GM21786 (cell line): ENCODE data around the gene SLC38A4.
"Not testable (repeated sequence)": the region's sequence is repeated elsewhere in the genome, so short reads cannot be mapped to it uniquely, and the experiment has no call there.

Experiments used
- ATAC-seq: cut with Tn5 transposase; IDR thresholded peaks from one replicate; pipeline ENCODE4 v1.9.1; 2021; ENCODE audit not compliant: unreplicated experiment

Gene SLC38A4, protein sequence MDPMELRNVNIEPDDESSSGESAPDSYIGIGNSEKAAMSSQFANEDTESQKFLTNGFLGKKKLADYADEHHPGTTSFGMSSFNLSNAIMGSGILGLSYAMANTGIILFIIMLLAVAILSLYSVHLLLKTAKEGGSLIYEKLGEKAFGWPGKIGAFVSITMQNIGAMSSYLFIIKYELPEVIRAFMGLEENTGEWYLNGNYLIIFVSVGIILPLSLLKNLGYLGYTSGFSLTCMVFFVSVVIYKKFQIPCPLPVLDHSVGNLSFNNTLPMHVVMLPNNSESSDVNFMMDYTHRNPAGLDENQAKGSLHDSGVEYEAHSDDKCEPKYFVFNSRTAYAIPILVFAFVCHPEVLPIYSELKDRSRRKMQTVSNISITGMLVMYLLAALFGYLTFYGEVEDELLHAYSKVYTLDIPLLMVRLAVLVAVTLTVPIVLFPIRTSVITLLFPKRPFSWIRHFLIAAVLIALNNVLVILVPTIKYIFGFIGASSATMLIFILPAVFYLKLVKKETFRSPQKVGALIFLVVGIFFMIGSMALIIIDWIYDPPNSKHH

DNA sequence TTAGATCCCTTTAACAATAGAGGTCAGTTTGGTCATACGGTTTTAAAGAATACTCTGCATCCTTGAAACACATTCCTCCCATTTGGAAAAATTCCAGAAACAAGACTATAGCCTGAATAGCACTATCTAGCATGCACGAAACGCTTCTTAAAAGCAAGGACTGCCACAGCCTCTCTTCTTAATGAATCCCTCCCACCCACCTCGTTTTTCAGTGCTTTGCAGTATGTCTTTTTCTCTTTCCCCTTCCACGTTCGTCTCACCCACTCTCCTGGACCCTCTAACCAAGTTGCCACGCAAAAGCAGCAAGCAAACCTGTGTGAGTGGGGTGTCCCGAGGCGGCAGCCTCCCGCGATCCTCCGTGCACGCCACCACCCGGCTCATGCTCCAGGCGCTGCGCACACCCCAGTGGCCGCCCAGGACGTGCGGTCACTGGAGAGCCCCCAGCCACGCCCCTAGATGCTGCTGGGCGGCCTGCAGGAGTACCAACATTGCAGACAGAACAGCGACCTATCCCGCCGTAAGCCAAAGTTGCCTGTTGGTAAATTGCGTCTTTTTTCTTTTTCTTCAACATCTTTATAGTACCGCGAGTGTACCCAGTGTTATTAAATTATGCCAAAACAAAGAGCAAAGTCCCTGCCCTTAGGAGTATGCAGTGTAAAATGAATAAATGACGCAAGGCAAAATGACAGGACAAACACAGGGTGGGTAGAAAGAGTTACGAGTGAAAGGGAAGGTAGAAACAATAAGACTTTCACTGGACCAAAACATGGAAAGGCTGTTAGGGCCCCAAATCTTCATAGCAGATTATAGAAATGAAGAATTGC is at the start of gene SLC38A4:
TSS of gene SLC38A4 (minus strand) at position 407 of the 824 bp plus-strand sequence. CDS start 32,926 bp downstream, outside the sequence.
- ATAC-seq, result no peak

DNA sequence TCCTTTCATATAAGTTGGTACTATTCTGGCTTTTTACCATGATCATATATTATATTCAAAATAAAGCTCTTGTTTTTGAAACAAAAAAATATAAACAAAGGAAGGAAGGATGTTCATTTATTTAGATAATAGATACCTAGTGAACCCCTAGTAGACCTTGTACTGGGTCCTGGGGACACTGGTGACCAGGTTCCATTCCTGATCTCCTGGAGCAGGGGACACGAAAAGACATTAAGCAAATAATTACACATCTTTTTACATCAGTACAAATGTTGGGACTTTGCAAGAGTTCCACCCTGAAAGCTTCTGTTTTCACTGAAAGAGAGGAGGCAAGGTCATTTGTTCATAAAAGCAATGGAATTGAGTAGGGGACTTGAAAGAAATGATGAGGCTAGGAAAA is 49.3 kb upstream of the SLC38A4 start:
- no peak for ATAC-seq

DNA sequence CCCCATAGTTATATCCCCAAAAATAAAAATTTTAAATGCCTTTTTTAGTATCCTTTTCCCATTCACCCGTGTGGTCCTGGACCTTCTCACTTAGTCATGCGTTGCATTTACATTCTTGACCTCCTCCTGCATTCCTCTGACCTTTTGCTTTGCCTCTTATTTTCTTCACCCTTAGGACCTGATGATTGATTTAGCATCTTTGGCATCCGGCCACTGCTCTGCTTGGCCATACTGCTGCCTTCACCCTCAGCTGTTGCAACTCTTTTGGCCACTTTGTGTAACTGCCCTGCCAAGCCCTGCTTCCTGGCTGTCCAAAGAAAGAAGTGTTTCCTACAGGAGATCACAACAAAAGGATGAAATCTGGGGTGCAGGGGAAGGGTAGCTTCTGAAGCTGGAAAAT is 48.8 kb upstream of the SLC38A4 start:
- no peak for ATAC-seq

DNA sequence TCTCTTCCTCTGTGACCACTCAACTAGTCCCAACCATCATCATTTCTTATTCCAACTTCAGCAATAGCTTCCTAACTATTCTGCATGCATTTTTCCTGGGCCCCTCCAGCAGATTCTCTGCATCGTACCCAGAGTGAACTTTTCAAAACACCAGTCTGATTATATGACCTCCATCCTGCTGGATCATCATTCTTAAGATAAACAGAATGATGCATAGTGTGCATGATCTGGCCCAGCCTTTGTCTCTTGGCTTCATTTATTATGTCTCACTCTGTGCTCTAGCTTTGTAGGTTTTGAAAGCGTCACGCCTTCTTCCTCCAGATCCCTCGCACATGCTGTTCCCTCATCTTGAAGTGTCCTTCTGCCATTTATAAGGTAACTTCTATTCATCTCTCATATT is 46.3 kb upstream of the SLC38A4 start:
- no peak for ATAC-seq

DNA sequence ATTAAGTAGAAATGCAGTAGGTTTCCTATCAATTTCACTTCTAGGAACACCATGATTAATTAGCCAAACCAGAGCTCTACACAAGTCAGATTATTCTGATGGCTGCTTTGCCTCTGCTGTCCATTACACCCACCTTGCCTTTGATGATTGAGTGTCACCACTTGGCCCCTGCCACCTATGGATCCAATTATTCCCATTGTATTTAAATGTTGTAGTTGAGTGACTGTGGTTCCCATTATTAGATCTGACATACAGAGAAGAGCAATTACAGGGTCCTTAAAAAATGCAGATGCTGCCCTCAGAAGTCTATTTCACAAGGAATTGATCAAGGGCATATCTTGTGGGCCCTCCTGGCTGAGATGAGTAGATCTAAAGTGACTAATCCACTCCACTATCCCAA is 39.5 kb upstream of the SLC38A4 start:
- ATAC-seq, result no peak

DNA sequence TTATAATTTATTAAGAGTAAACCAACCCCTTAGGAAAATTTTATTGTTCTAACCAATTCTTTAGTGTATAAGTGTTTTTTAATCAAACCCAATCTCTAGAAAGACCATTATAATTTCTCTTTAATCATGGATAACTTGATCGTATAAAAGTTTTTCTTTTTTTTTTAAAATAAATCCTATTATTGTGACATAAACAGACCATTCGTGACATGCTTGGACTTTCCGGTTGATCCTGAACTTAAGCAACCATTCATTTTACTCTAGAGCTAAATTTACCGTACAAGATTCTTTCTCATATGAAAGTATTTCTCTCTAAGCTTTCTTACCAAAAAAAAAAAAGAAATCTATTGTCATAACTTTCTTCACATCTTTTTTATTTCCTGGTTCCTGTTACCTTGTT is 32.6 kb upstream of the SLC38A4 start:
- no peak for ATAC-seq

DNA sequence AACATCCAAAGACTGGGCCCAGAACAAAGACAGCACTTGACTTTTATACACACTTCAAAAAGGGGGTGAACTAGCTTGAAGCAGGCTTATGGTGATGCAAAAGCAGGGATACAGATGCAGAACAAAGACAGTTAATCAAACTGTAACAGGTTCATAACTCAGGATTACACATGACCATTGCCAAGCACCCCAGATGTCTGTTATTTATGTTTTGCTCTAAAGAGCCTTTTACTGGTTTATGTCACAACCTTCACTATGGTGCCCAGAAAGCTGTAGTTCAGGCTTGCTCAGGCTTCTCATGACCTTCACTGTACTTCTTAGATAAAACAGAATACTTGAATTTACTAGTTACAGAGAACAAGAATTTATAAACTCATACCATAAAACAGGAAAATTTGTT is 31.7 kb upstream of the SLC38A4 start:
- no peak for ATAC-seq

DNA sequence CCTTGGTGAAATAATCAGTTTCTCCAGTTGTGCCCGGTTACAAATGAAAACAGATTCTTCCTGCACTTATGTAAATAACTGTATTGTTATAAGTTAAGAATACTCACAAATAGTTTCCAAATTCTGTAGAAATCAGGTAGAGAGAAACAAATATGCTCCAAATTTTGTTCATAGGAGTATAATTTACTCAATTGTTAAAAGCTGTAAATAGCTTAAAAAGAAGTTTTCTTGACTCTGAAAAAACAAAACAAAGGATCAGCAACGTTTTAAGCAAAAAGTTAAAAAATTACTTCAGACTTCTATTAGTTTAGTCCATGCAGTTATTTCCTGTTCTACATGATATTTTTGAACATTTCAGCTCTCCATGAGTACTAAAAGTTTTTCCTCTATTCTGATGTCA is 30.0 kb upstream of the SLC38A4 start:
- no peak for ATAC-seq

DNA sequence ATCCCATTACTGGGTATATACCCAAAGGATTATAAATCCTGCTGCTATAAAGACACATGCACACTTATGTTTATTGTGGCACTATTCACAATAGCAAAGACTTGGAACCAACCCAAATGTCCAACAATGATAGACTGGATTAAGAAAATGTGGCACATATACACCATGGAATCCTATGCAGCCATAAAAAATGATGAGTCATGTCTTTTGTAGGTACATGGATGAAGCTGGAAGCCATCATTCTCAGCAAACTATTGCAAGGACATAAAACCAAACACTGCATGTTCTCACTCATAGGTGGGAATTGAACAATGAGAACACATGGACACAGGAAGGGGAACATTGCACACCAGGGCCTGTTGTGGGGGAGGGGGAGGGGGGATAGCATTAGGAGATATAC is 28.4 kb upstream of the SLC38A4 start:
- ATAC-seq, result not testable (repeated sequence)

DNA sequence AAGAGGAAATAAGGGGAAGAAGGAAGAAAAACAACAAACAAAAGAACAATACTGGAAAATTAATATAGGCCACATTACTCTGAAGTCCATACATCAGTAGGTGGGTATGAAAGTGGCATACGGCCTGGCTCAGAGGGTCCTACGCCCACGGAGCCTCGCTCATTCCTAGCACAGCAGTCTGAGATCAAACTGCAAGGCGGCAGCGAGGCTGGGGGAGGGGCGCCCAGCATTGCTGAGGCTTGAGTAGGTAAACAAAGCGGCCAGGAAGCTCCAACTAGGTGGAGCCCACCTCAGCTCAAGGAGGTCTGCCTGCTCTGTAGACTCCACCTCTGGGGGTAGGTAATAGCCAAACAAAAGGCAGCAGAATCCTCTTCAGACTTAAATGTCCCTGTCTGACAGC is 23.0 kb upstream of the SLC38A4 start:
- not testable (repeated sequence) for ATAC-seq

DNA sequence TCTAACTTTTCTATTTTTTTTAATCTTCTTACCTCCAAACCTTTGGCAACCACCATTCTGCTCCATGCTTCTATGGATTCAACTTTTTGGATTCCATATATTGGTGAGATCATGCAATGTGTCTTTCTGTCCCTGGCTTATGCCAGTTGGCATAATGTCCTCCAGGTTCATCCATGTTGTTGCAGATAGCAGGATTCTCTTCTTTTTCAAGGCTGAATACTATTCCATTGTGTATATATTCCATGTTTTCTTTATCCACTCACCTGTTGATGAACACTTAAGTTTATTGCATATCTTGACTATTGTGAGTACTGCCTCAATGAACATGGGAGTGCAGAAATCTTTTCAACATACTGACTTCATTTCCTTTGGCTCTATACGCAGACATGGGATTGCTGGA is 21.2 kb upstream of the SLC38A4 start:
- ATAC-seq, result no peak

DNA sequence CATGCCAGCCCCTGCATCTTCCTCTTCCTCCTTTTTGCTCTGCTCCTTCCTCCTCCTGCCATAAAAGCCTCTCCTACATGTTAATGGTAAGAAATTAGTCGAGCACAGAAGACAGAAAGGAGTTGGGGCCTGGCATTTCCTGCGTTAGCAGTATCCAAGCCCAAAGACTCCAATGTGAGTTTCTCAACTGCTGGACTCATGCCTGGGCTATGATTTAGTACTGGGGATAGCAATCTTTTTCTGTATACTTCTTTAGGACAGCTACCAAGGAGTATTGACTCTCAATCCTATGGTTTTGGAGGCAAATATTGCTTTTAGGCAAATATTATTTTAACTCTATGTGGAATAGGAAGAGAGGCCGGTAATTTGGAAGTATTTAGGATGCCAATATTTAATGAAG is 18.0 kb upstream of the SLC38A4 start:
- no peak for ATAC-seq

DNA sequence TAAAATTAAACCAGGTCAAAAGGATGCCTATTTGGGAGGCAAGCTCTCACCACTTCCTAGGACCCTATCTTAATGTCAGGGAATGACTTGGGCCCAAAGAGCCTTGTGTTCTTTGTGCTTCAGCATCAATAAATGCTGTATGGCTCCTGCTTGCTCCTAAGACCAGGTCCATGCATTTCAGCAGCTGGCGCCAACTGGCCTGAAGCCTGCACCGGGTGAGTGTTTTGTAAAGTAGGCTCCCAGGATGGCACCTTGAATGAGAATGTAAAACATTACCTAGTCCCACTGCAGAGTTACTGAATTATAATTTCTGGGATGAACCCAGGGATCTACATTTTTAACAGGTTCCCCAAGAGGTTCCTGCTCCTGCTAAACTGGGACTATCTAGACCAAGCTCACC is 16.1 kb upstream of the SLC38A4 start:
- no peak for ATAC-seq

DNA sequence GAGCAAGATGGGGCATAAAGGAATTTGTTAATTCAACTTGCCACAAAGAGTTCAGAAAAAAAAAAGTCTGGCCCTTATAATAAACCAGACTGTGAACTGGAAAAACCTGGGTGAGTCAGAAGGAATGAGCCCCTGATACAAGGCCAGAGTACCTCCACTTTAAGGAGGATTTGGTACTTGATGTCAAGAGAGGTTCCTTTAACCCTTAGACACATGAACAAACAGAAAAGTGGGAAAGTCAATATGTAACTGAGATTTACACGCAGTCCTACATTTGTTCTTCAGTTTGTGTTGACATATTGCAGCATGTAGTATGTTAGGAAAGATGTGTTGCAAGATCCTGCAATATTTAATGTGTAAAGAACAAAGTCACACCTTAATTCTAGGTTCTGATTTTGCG is 14.2 kb upstream of the SLC38A4 start:
- ATAC-seq, result no peak

DNA sequence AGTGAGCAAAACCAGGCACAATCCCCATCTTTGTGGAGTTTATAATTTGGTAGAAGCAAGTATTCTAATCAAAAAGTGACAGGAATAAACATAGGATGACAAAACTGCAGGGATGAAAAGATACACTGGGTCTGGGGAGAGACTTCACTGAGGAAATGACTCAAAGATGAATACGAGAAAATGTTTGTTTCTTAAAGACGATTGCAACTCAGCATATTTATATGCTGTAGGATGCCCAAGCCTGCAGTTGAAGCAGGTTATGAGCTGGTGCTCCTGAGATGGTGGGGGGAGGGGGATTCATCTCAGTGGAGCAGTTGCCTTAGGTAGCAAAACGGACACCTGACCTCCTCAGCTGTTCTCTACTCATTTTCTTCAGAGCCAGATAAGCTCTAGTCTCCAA is 13.4 kb upstream of the SLC38A4 start:
- no peak for ATAC-seq

DNA sequence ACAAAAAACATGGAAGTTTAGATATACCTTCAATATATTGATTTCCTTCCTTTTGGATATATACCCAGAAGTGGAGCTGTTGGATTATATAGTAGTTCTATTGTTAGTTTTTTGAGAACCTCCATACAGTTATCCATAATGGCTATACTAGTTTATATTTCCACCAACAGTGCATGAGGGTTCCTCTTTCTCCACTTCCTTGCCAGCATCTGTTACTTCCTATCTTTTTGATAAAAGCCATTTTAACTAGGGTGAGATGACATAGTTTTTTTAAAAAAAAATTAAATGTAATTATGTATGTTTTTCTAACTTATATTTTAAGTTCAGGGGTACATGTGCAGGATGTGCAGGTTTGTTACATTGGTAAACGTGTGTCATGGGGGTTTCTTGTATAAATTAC is 10.0 kb upstream of the SLC38A4 start:
- ATAC-seq, result no peak

DNA sequence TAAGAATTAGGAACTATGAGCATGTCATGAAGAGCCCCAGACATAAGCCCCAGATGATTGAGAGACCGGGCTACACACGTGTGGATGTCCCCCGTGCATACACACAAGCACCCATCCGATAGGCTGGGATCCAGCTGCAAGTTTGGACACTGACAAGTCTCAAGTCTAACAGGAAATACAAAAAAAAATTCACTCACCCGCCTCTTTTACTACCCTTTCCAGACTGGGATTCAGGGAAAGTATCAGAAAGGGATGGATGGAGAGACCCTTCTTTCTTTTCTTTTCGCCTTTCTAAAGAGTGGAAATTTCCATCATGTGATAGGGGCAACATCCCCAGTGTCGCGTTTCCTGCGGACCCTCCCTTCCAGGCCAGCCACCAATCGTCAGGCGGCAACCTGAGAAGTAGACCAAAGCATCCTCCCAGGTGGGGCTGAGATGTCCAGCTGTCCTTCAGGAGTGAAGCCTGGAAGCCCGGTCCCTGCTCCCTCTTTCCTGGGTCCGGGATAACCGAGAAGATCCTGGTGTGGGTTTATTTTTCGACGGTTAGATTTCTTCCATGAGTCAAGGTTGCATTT is 6.4 kb upstream of the SLC38A4 start:
- no peak for ATAC-seq

DNA sequence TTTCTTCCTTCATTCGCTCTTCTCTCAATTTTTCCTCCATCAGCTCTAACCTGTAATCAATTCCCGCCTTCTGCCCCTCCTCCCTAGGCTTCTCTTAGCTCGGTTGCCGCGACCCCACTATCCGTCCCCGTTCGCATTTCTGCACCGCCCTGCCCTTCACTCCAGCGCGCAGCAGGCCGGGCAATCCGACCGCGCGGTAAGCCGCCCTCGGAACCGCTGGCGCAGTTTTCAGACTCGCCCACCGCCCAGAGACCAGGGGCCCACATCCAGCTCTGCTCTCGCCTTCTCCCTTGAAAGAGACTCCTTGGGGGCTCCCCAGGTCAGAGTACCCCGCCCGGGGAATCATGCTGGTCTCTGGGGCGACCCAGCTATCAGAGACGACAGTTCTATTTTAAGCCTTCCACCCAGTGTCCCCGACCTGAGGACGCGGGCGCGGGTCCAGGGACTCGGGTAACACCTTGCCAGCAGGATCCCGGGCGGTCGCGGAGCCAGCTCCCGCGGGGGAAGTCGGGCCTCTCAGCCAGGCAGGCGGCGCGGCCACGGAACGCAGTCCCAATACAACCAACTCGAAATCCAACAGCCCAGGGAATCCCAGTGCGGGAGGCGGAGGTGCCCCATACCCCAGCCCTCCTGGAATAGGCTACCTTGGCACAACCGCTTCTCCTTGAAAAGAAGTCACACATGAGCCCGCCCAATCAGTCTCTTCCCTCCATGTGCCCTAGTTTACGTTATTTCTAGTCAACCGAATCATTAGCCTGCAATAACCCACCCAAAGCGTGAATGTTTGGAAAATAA is 5.7 kb upstream of the SLC38A4 start:
- ATAC-seq, result no peak

DNA sequence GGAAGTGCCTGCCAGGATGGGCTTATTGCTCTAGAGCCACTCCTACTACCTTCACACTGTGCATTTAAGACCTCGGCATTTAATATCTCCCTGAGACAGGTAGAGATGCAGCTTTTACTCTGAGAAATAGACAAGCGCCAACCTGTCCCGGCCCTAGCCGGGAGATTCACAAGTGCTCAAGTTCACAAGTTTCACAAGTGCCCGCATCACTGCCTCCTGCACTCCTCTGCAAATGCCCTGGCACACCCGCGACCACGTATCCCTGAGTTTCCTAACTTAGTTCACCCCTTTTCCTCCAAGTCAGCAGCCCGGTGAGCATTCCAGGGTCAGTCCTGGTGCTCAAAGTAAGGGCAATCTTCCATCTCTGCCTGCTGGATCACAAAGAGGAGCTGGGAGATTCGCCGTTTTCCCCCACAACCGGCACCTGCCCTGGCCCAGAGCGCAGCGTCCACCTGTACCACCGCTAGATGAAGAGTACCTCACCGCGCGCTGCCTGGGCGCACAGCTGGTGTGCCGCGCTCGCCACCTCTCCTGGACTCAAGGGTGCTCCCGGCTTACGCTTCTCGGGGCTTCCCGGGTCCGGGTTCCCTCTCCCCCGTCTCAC is 5.0 kb upstream of the SLC38A4 start:
- ATAC-seq, result no peak

DNA sequence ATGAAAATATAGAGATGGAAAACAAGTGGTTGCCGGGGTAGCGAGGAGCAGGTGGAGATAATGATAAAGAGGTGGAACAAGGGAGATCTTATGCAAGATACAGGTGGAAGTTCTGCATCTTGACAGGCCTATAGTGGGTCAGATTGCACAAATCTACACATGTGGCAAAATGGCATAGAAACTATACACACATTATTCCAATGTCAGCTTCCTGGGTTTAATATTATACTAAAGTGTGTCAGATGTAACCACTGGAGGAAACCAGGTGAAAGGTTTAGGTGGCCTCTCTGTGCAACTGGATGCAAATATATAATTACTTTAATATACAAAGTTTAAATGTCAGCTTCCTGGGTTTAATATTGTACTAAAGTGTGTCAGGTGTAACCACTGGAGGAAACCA is 1.1 kb downstream of the SLC38A4 start:
- ATAC-seq, result no peak
